Activated CD8-positive, alpha-beta memory T cell treated with anti-CD3 and anti-CD28 coated beads, Interleukin-2, amount 50 U/mL, for 1 hour (primary cell): ENCODE data around the gene CDC42BPB.

Source experiments
- DNase-seq: peaks from one replicate; pipeline ENCODE4 v3.0.0-alpha.2; 2020; ENCODE audit errors: extremely low read depth

Gene CDC42BPB

DNA sequence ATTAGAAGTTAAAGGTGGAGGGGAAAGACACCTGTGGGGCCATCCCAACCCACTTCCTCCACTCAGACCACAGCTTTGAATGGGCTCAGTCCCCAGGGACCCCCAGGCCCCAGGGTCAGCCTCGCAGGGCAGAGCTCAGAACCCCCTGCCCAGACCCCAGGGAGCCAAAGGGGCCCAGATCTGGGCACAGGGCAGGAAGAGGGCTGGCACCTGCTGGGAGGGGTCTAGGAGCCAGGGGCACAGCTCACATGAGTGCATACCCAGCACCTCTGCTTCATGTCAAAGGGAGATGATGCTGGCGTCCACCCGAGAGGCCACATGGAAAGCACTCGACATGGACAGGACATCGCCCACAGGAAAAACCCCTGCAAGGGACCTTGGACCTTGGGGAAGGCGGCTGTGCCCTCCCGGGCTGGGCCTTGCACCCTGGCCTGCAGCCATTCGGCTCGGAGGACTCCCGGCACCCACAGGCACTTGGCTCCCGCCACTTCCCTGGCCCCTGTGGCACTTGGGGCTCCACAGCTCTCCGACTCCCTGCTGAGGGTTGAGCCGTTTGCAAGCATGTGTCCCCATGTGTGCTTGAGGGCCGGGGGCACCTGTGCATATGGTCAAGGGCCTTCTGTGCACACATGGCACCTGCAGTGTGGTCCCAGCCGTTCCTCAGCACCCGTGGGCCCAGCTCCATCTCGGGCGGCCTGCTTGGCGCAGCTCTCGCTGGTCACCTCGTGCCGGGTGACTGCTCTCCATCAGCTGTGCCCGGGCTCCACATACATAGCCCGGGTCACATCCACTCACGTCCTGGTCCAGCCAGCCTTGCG lies 142.7 kb downstream of the CDC42BPB start:
- DNase-seq = no peak

DNA sequence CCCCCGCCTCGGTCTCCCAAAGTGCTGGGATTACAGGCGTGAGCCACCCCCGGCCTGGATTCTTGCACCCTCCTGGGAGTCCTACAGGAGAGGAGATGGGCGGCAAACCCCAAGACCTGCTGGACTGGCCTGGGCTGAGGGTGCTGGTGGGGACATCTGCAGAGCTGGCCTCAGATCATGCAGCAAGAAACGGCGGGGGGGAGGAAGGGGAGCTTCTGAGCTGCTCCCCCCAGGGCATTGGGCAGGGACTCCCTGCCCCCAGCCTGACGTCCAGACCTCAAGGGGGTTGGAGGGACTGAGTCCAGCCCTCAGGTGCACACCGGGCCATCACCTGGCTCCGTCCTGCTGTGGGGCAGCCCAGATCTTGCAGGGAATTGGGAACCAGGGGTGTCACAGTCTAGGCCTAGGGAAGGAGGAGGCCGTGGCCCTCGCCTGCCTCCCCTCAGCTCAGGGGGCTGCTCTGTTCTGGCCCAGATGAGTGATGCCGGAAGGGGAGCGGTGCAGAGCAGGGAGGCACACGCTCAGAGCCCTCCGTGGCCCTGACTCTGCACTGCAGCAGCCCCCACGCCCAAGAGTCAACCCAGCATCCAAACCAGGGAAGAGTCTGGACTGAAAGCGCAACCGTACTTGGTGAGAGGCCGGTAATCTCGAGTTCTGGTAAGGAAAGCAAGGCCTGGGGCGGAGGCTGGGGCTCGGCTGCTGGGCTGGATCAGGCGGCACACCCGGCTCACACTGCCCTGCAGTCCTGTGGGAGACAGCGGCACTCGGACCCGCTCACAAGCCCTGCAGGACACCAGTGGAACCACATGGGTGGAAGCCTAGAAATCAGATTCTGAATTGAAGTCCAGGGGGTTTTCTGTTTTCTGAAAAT lies 143.8 kb downstream of the CDC42BPB start:
- DNase-seq = no peak

DNA sequence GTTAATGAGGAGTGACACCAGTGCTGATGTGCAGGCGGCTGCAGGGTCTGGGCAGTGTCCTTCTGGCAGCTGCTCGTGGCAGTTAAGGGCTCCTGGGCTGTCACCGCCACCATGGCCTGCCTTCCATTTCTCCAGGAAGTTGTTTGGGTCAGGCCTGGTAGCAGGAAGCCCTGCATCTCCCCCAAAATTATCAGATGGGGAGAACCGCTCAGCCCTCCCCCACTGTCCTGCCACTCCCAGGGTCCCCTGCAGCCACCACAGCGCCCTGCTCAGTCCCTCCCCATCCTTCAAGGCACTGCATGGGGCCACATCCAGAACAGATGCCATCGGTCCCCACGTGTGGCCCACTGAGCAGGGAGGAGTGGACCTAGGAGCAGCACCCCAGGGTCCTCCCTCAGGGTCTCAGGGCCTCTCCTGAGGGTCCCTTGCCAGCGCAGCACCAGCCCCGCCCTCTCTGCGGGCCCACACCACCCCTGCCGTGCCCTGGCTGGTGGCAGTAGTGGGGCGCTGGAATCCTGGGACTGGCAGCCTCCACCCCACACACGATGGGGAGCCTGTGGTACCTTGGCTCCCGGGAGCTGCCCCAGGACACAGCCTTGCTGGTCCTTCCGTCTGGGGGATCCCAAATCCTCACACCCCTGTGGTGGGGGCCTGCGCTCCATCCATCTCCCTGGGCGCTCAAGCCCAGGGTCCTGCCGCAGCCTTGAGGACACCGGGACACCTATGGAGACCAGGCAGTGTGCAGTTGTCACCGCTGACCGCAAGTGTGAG lies 145.2 kb downstream of the CDC42BPB start:
- DNase-seq = no peak

DNA sequence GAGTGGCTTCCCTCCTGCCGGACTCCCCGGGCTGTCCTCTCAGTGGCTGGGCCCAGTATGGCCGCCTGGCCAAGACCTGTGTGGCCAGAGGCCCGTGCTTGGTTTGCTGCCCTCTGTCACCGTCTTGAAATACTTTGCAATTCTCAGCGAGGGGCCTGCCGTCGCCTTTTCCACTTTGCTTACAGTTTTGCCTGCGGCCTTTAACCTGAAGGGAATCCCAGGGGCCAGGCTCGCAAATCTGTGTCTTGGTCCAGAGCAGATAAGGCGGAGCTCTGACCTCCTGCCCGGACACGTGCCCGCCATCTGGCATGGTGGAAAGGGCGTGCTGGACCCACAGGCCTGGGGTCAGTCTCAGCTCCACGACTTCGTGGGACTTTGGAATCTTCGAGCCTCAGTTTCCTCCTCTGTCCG lies 145.8 kb downstream of the CDC42BPB start:
- no peak for DNase-seq

DNA sequence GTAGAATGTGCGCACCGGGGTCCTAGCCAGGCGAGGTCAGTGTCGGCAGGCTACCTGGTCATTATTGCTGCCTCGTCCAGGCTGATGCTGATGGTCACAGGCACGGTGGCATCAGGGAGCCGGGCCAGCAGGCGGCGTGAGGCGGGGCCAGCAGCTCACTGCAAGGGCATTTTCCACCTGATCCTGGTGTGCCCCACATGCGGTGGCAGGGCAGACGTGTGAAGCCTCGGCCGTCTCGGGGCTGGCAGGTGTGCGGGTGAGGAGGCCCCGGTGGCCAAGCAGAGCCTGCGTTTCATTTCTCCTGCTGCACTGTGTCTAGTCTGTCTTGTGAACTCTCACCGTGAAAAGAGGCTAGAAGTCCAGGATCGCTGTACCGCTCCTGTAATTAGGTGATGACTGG lies 146.9 kb downstream of the CDC42BPB start:
- DNase-seq = no peak

DNA sequence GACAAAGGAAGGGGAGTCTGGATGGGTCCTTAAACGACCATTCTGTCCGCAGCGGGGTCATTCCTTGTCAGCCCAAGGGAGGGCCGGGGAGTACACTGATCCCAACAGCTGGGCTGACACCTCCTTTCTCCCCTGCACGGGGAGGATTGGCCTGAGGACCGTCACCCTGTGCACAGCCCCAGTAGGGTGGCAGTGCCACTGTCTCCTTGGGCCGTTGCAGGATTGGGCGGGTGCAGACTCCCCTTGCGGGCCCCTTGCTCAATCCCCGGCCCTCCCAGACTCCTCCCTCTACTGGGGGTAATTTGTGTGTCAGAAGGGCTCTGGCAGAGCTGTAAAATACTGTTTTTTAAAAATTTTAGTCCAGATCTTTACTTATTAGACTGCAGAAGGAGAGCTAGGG lies 147.4 kb downstream of the CDC42BPB start:
- no peak for DNase-seq

DNA sequence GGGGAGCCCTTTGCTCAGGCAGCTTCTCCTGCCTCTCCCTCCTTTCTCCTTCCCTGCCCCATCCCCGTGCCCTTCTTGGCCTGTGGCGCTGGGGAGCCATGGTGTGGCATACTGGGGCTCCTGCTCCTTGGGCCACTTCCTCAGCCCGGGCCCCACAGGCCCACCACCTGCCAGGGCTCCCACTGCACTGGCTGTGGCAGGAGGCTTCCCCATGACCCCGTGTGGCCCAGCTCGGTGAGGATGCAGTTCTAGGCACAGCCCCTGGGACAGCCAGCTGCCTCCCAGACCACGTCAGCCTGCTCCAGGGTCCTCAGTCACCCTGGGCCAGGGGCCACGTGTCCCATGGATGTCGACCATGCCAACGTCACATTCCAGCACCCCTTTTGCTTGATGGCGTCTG lies 147.9 kb downstream of the CDC42BPB start:
- no peak for DNase-seq

DNA sequence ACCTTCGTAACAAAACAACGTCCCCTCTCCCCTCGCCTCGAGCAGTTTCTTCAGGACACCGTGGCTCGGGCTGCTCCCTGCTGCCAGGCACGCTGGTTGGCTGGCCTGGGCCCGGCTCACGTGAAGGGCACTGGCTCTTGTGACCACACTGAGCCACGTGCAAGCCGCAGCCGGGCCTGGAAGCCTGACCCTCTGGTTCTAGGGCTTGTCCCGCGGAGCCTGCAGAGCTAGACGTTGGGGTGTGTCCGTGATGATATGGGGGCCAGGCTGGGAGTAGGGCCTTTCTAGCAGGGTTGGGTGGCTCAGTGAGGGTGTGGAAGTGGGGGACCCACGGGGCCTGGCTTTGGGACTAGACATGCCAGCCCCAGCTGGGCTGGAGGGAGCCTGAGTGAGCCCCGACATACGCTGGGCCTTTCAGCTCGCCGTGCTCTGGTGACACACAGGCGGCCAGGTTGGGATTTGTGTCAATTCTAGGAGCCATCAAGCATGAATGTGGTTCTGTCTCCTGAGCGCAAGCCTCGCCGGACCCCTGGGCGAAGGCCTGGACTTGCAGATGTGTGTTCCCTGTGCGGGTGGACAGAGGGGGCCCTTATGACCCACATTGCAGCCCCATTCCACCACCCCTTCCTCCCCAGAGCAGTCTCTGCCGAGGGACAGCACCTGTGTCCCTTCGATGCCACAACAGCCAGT lies 148.4 kb downstream of the CDC42BPB start:
- DNase-seq = no peak

DNA sequence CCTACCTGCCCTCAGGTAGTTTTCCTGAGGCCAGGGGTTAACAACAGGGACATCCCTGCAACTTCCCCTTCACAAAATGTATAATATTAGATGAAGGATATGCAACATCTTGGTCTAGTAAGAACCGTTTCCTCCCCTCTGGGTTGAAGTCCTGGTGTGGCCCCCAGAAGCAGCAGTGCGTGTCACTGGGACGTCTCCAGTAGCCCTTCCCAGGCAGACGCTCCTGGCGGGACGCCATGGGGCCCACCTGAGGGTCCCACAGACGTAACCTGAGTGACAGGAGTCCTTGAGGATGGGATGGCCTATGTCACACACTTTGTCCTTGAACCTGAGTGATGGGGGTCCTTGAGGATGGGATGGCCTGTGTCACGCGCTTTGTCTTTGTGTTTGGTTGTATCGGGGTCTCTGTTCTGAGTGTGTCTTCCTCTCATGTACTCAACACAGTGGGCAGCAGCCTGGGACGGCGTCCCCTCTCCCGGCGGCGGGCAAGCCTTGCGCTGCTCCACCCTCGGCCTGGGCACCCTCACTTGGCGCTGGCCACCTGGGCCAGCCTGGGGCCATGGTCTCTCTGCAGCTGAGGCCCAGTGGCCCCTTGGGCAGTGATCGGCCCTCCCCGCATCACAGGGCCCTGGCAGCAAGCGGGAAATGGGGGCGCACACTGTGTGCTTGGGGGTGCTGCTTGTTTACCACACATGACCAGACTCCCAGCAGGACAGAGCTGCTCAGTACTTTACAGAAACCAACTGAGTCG lies 149.2 kb downstream of the CDC42BPB start:
- DNase-seq = no peak

DNA sequence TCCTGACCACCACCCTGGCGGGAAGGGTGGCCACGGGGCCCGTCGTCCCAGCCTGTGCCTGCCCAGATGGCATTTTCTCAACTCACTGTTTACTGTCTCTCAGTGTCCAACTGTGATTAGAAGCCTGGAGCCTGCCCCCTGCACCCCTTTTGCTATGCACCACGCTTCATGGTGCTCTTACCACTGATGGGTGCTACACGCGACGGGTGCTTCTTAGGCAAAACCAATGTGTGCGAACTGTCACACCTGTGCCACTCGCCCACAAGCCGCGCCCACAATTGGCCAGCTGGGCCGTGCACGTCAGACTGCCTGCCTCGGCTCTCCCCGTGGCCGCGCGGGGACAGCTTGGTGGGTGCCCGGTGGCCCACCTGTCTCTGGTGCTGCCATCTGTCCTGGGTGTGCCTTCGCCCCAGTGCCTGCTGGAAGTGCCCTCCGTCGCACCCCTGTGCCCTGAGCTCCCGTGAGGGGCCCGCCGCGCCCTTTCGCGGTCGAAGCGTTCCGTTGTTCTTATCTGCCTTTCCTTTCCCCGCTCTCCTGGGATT lies 150.0 kb downstream of the CDC42BPB start:
- DNase-seq = no peak

DNA sequence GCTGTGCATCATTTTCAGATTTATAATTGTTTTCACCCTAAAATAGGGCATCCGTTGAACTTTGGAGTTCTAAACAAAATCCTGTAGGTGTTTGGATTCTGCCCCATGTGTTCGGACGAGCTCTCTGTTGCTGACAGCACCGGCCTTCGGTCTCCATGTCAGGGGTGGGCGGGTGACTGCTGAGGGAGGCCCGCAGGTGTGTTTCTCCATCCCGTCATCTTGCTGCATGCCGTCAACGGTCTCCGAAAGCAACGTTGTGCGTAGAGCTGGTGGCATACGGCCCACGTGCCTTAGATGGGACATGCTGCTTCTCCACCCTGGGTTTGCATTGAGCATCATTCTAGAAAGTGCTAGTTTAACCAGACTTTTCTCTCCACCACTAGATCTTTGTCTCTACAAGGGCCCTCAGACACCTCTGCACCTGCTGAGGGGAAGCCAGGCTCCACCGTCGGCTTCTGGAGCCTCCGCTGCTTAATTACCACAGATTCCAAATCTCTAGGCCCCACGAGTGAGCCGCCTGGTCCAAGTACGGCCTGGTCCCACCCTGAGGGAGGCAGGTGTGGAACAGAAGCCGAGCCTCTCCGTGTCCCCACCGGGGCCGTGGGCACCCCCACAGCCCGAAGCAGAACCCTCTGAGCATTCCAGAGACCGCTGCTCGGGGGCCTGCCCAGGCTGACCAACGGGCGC lies 150.6 kb downstream of the CDC42BPB start:
- no peak for DNase-seq

DNA sequence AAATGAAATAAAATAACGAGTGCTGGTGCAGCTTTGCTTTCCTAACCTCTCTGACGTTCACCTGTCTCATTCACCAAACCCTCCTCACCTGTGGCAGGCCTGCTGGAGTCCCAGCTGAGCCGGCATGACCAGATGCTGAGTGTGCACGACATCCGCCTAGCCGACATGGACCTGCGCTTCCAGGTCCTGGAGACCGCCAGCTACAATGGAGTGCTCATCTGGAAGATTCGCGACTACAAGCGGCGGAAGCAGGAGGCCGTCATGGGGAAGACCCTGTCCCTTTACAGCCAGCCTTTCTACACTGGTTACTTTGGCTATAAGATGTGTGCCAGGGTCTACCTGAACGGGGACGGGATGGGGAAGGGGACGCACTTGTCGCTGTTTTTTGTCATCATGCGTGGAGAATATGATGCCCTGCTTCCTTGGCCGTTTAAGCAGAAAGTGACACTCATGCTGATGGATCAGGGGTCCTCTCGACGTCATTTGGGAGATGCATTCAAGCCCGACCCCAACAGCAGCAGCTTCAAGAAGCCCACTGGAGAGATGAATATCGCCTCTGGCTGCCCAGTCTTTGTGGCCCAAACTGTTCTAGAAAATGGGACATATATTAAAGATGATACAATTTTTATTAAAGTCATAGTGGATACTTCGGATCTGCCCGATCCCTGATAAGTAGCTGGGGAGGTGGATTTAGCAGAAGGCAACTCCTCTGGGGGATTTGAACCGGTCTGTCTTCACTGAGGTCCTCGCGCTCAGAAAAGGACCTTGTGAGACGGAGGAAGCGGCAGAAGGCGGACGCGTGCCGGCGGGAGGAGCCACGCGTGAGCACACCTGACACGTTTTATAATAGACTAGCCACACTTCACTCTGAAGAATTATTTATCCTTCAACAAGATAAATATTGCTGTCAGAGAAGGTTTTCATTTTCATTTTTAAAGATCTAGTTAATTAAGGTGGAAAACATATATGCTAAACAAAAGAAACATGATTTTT lies 151.9 kb downstream of the CDC42BPB start:
- DNase-seq = no peak

DNA sequence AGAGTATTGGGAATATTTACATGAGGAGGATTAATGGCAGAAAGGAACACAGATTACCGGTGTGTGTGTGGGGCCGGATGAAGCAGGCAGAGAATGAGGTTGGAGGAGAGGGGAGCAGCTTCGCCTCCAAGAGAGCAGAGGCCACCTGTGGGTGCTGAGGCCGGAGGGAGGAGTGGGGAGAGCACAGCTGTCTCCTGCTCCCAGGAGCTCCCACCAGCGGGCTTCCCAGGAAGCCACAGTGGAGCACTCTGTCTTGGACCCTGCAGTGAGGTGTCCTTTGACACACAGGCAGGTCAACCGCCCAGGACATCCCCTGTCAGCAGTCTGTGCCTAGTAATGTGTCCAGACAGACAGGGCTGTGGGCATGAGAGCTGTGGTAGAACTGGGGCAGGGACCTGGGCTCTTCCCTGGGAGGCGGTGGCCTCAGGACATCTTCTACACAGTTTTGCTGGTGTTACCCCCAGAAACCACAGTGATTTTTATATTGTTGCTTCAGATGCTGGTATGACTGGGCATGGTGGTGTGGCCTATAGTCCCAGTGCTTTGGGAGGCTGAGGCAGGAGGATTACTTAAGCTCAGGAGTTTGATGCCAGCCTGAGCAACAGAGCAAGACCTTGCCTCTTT lies 153.3 kb downstream of the CDC42BPB start:
- no peak for DNase-seq

DNA sequence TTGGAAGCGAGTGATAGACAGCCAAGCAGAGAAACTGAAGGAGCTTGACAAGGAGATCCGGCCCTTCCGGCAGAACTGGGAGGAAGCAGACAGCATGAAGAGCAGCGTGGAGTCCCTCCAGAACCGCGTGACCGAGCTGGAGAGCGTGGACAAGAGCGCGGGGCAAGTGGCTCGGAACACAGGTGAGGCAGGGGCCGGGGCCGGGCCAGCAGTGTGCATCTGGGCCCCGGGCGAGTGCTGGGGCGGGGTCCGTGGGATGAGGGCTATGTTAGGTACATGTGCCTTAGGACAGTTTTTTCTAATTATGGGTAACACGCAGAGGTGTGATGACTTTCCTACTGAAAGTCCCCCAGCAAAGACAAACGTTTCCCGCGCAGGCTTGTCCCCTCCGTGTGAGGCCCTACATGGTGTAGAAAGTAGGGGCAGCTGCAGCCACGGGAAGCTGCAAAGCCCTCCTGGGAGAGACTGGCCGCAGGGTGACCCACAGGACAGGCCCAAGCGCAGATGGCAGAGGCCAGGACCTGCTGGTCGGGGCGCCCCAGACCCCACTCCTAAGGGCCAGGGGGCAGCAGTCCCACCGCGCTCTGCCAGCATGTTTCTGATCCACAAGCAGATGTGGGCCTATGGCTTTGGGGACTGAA lies 154.0 kb downstream of the CDC42BPB start:
- DNase-seq = no peak

DNA sequence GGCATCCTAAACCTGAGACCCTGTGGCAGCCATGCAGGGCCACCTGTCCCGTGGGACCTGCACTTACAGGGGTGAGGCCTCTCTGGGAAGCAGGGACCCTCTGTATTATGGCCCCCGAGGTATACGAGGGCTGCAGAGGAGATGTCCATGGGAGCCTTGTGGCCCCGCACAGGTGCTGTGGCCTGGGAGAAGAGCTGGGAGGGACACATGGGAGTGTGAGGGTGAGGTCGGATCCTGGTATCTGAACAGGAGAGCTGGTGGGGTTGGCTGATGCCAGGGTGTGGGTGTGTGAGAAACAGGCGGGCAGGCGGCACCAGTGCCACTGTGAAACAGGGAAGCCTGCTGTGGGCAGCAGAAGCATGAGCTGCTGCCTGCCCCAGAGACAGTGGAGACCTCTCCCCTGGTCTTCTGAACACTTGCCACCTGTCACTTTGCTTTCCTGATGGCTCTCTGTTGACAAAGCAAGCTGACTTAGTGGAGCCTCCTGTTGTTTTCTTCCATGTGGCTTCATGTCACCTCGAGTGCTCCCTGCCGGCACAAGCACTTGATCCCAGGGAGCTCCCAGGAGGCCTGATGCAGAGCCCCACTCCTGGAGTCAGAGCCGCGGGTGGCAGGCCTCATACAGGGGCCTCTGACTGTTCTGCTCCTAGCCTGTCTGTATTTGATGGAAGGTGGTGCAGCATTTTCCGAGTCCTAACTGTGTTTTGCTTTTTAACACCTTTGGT lies 154.7 kb downstream of the CDC42BPB start:
- no peak for DNase-seq

DNA sequence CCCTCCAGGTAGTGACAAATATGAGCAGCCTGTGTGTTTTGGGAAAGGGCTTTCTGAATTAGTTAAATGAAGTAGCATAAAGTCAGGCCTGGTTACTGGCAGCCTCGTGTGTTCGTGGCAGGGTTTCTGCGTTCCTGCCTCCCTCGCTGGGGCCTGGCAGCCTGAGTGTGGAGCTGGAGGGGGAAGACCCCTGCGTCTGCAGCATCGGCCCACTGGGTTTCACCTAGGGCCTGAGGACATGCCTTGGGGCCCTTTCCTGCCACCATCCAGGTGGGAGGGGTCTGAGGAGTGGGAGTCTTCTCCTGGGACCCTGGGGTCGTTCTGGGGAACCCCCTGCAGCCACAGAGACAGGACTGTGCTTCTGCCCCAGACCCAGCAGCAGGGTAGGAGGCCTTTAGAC lies 155.3 kb downstream of the CDC42BPB start:
- DNase-seq = no peak

DNA sequence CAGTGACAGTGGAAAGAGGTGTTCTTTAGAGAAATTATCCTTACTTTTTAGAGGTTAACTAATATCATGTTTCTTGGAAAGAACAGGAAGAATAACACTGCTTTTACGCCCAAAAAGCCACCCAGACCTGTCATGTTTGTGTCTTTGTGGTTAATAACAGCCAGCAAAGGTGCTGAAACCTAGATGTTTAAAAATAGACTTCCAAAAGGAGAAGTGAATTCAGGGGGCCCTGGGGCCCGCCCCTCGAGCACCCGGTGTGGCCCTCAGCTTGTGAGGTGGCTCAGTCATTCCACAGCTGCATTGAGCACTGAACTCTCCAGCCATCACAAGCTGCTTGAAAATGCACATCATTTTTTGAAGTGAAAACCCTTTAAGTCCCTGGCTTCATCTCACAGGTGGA lies 155.7 kb downstream of the CDC42BPB start:
- no peak for DNase-seq
